Neural cell (in vitro differentiated cells): Measurements from ENCODE around the gene ACOT7. TPM values are rescaled to one million over a fixed set of nuclear protein-coding genes. Genes with fewer than 3 reads are reported as not detected.

Source experiments
- H2AFZ ChIP-seq: fragments of 200-600, 300-800 bp; sonication (generic), shearing (Covaris generic); 2 replicates; pipeline ENCODE4 v1.6.0; 2014; ENCODE audit warnings: low read depth, mild to moderate bottlenecking, antibody characterized with exemption, low read length, moderate library complexity
- H3F3A ChIP-seq: fragments of 200-600 bp; shearing (Covaris generic); 2 replicates; pipeline ENCODE4 v1.6.1; 2016; ENCODE audit warnings: mild to moderate bottlenecking, moderate library complexity, mixed read lengths, antibody characterized with exemption, low read length; ENCODE audit not compliant: insufficient read depth, poor library complexity, severe bottlenecking
- H3K27ac ChIP-seq: fragments of 200-600, 300-800 bp; sonication (generic), shearing (Covaris generic); 2 replicates; pipeline ENCODE4 v1.5.1; 2014; ENCODE audit warnings: mild to moderate bottlenecking, low read length, moderate library complexity
- H3K27me3 ChIP-seq: fragments of 300-800, 200-600 bp; sonication (generic), shearing (Covaris generic); 2 replicates; pipeline ENCODE4 v1.6.0; 2014; ENCODE audit warnings: mild to moderate bottlenecking, low read depth, low read length, moderate library complexity; ENCODE audit not compliant: insufficient read depth
- H3K36me3 ChIP-seq: fragments of 300-800, 200-600 bp; sonication (generic), shearing (Covaris generic); 2 replicates; pipeline ENCODE4 v1.5.1; 2014; ENCODE audit warnings: mild to moderate bottlenecking, antibody characterized with exemption, low read length, moderate library complexity; ENCODE audit not compliant: insufficient read depth
- H3K4me2 ChIP-seq: fragments of 300-800, 200-600 bp; sonication (generic), shearing (Covaris generic); 2 replicates; pipeline ENCODE4 v1.6.0; 2014; ENCODE audit warnings: mild to moderate bottlenecking, low read length
- H3K4me3 ChIP-seq: fragments of 300-800, 200-600 bp; sonication (generic), shearing (Covaris generic); 2 replicates; pipeline ENCODE4 v1.5.1; 2014; ENCODE audit warnings: mild to moderate bottlenecking, low read length, moderate library complexity
- H3K79me2 ChIP-seq: fragments of 200-600 bp; shearing (Covaris generic); replicated peaks from 2 replicates; pipeline ENCODE4 v1.6.0; 2014; ENCODE audit warnings: mild to moderate bottlenecking, low read length, moderate library complexity; ENCODE audit not compliant: insufficient read depth
- H3K9ac ChIP-seq: fragments of 300-800, 200-600 bp; sonication (generic), shearing (Covaris generic); 2 replicates; pipeline ENCODE4 v1.6.1; 2016; ENCODE audit warnings: mild to moderate bottlenecking, low read length, mixed read lengths
- H3K9me2 ChIP-seq: fragments of 200-600 bp; shearing (Covaris generic); 2 replicates; pipeline ENCODE4 v1.6.1; 2016; ENCODE audit warnings: mild to moderate bottlenecking, low read length, mixed read lengths; ENCODE audit not compliant: insufficient read depth
- H3K9me3 ChIP-seq: fragments of 200-600, 300-800 bp; sonication (generic), shearing (Covaris generic); 2 replicates; pipeline ENCODE4 v1.6.1; 2016; ENCODE audit warnings: mild to moderate bottlenecking, mixed run types, low read length, moderate library complexity, mixed read lengths
- H4K20me1 ChIP-seq: fragments of 200-600 bp; shearing (Covaris generic); 2 replicates; pipeline ENCODE4 v1.6.1; 2016; ENCODE audit warnings: mild to moderate bottlenecking, mixed run types; ENCODE audit not compliant: insufficient read depth
- CTCF ChIP-seq: fragments of 450-650 bp; IDR thresholded peaks from 2 replicates; pipeline ENCODE4 v1.5.1; 2014; ENCODE audit warnings: antibody characterized with exemption, mild to moderate bottlenecking, moderate library complexity; ENCODE audit not compliant: poor library complexity, severe bottlenecking
- EP300 ChIP-seq: fragments of 450-650 bp; conservative IDR thresholded peaks from 2 replicates; pipeline ENCODE4 v1.6.1; 2014; ENCODE audit warnings: antibody characterized with exemption, mild to moderate bottlenecking, moderate library complexity; ENCODE audit not compliant: poor library complexity, severe bottlenecking
- EZH2 ChIP-seq: fragments of 200-600, 300-800 bp; shearing (Covaris generic), sonication (generic); IDR thresholded peaks from 2 replicates; pipeline ENCODE4 v1.6.1; 2014; ENCODE audit warnings: antibody characterized with exemption, low read length, borderline replicate concordance, mild to moderate bottlenecking; ENCODE audit not compliant: insufficient read depth, poor library complexity, severe bottlenecking
- MXI1 ChIP-seq: fragments of 450-650 bp; conservative IDR thresholded peaks from 2 replicates; pipeline ENCODE4 v1.6.1; 2014; ENCODE audit warnings: antibody characterized with exemption, mild to moderate bottlenecking; ENCODE audit not compliant: poor library complexity, severe bottlenecking
- POLR2AphosphoS5 ChIP-seq: IDR thresholded peaks from 2 replicates; pipeline ENCODE4 v1.6.1; 2012
- RAD21 ChIP-seq: fragments of 450-650 bp; conservative IDR thresholded peaks from 2 replicates; pipeline ENCODE4 v1.6.1; 2014; ENCODE audit warnings: antibody characterized with exemption, mild to moderate bottlenecking, moderate library complexity
- REST ChIP-seq: IDR thresholded peaks from 2 replicates; pipeline ENCODE4 v1.6.1; 2012; ENCODE audit warnings: borderline replicate concordance
- SMC3 ChIP-seq: fragments of 450-650 bp; conservative IDR thresholded peaks from 2 replicates; pipeline ENCODE4 v1.6.1; 2014; ENCODE audit warnings: antibody characterized with exemption, mild to moderate bottlenecking, moderate library complexity; ENCODE audit not compliant: poor library complexity
- TAF1 ChIP-seq: IDR thresholded peaks from 2 replicates; pipeline ENCODE4 v1.6.1; 2012; ENCODE audit warnings: low read depth
- polyA plus RNA-seq: library from polyadenylated mRNA; depleted of rRNA; stranded (reverse); fragments of >200 nt; gene quantifications from 2 replicates; pipeline ENCODE4 v1.2.3, GENCODE V29; 2014

ACOT7 gene
- polyA plus RNA-seq, 1 donor from 2014 or later: 101 TPM

- H3F3A ChIP-seq: no peaks in the 10 kb centered on the region
- H3K27me3 ChIP-seq: no peaks in the 10 kb centered on the region
- H3K27ac ChIP-seq: no peak overlapping the region
- H3K4me3 ChIP-seq: no peak overlapping the region
- TF ChIP-seq REST (no peak), TAF1 (no peak), POLR2AphosphoS5 (no peak), MXI1 (no peak), RAD21 (no peak), EZH2 (no peak), CTCF (no peak), EP300 (no peak)
- H3K79me2 ChIP-seq: no peaks in the 10 kb centered on the region
- H3K36me3 ChIP-seq: no peaks in the 10 kb centered on the region
- no peak overlapping the region for H3K4me2 ChIP-seq
- H3K9me2 ChIP-seq: no peaks in the 10 kb centered on the region
- no peaks in the 10 kb centered on the region for H3K9me3 ChIP-seq
- no peak overlapping the region for H3K9ac ChIP-seq
- no peaks in the 10 kb centered on the region for H4K20me1 ChIP-seq
- H2AFZ ChIP-seq: no peak overlapping the region
Measured at GRCh38 chr1:6270401-6270800, 123.2 kb downstream of the ACOT7 start.

- H3F3A ChIP-seq: no peaks in the 10 kb centered on the region
- no peaks in the 10 kb centered on the region for H3K79me2 ChIP-seq
- no peak overlapping the region for H3K4me2 ChIP-seq
- no peak overlapping the region for H3K9ac ChIP-seq
- no peaks in the 10 kb centered on the region for H4K20me1 ChIP-seq
- no peaks in the 10 kb centered on the region for H3K9me2 ChIP-seq
- TF ChIP-seq MXI1 (no peak), RAD21 (no peak), TAF1 (no peak), EZH2 (no peak), EP300 (no peak), POLR2AphosphoS5 (no peak), SMC3 (no peak), CTCF (no peak), REST (no peak)
- no peak overlapping the region for H3K27ac ChIP-seq
- H3K27me3 ChIP-seq: no peaks in the 10 kb centered on the region
- no peaks in the 10 kb centered on the region for H3K36me3 ChIP-seq
- H3K4me3 ChIP-seq: no peak overlapping the region
- no peak overlapping the region for H2AFZ ChIP-seq
- no peaks in the 10 kb centered on the region for H3K9me3 ChIP-seq
Measured at GRCh38 chr1:6269720-6270400, 123.7 kb downstream of the ACOT7 start.
